Esophagus squamous epithelium (tissue), 5 donors: ENCODE measurements around the gene GALNT2. TPM values are rescaled to one million over a fixed set of nuclear protein-coding genes. Genes with fewer than 3 reads are reported as not detected.

ENCODE experiments used
- DNase-seq: peaks from one replicate; lab custom pipeline; 2025; lab: John Stamatoyannopoulos, UW
- H3K27ac ChIP-seq, 4 donors: fragments of 200-600 bp; sonication (generic); one replicate each; pipeline ENCODE4 v1.5.1; 2016 to 2019; ENCODE audit warnings: mild to moderate bottlenecking in 1 of 4
- H3K27me3 ChIP-seq, 4 donors: fragments of 200-600 bp; sonication (generic); 1 replicate in 3 of 4; 2 replicates in 1 of 4; pipeline versions ENCODE4 v1.5.1 to v1.6.0; 2017 to 2021; ENCODE audit warnings: antibody characterized with exemption in 1 of 4
- H3K36me3 ChIP-seq, 3 donors: fragments of 200-600 bp; sonication (generic); one replicate each; pipeline ENCODE4 v1.5.1; 2016 to 2019
- H3K4me1 ChIP-seq, 3 donors: fragments of 200-600 bp; sonication (generic); one replicate each; pipeline ENCODE4 v1.5.1; 2017 to 2019
- H3K4me3 ChIP-seq, 4 donors: fragments of 200-600 bp; sonication (generic); 1 replicate in 3 of 4; 2 replicates in 1 of 4; pipeline ENCODE4 v1.5.1; 2016 to 2019; ENCODE audit warnings: mild to moderate bottlenecking in 2 of 4, moderate library complexity in 1 of 4
- H3K9me3 ChIP-seq, 3 donors: fragments of 200-600 bp; sonication (generic); one replicate each; pipeline ENCODE4 v1.5.1; 2016 to 2019
- POLR2A ChIP-seq, 4 donors: fragments of 450-650 bp; IDR thresholded peaks; one replicate each; pipeline ENCODE4 v1.6.1; 2017; ENCODE audit warnings: antibody characterized with exemption in 4 of 4, mild to moderate bottlenecking in 4 of 4, moderate library complexity in 3 of 4
- WGBS, 2 donors: methylation state at CpG; one replicate each; pipeline ENCODE4 v1.1.5; 2018; 5-methylcytosine and 5-hydroxymethylcytosine counted together
- intact Hi-C: fragments of 100-400 bp; cut with DNase I; formaldehyde crosslinking; loops from one replicate; pipeline ENCODE4 v1.15.0; 2022
- total RNA-seq, 4 donors: library from RNA; depleted of rRNA; stranded (reverse); fragments of >200 nt; gene quantifications; one replicate each; pipeline ENCODE4 v1.1.0, GENCODE V29; 2016
- TF ChIP-seq, protein P1 (sequence below), 6 experiments: fragments of 450-650 bp in 4 of 6; fragments of 200-600 bp in 2 of 6; sonication (generic) in 2 of 6; IDR thresholded peaks; one replicate each; pipeline ENCODE4 v1.5.1; 2016 to 2019; ENCODE audit warnings: antibody characterized with exemption in 6 of 6, mild to moderate bottlenecking in 4 of 6, moderate library complexity in 4 of 6
- donor health status: DM: yes; HTN: yes; CAD: no.

The GALNT2 gene
- total RNA-seq, 4 donors from 2014 or later = 25.8 to 36.2 (median 31.0) TPM

DNA sequence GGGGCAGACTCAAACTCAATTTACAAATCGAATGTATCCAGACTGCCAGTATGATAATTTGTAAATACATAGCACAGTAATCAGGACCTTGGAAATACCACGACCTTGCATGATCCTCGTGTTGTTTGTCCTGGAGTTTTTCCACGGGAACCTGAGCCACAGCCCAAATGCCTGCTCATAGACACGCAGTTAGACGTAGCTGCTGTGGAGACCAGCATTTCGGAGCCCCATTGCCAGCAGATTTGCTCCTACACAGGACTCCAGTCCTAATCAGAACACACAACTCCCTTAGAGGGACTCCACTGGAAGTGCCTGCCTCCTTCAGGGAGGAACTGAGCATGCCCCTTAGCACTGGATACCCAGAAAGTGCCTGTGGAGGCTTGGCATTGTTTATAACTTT is 163.2 kb downstream of the GALNT2 start:
- no peak for TF ChIP-seq POLR2A (IDR thresholded peaks at IDR 0.05)
- TF ChIP-seq, protein P1, sequence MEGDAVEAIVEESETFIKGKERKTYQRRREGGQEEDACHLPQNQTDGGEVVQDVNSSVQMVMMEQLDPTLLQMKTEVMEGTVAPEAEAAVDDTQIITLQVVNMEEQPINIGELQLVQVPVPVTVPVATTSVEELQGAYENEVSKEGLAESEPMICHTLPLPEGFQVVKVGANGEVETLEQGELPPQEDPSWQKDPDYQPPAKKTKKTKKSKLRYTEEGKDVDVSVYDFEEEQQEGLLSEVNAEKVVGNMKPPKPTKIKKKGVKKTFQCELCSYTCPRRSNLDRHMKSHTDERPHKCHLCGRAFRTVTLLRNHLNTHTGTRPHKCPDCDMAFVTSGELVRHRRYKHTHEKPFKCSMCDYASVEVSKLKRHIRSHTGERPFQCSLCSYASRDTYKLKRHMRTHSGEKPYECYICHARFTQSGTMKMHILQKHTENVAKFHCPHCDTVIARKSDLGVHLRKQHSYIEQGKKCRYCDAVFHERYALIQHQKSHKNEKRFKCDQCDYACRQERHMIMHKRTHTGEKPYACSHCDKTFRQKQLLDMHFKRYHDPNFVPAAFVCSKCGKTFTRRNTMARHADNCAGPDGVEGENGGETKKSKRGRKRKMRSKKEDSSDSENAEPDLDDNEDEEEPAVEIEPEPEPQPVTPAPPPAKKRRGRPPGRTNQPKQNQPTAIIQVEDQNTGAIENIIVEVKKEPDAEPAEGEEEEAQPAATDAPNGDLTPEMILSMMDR (IDR thresholded peaks at IDR 0.05) = no peak
- no peak for DNase-seq
- H3K27me3 ChIP-seq = no peaks in the 10 kb centered on the region
- WGBS, 2 donors = 59 to 86% methylated on average over 6 to 7 of the region's 7 CpGs
- no peak overlapping the region for H3K4me3 ChIP-seq
- no peaks in the 10 kb centered on the region for H3K9me3 ChIP-seq
- H3K36me3 ChIP-seq = peaks cover 0 to 4% (median 0%) of the 10 kb centered on the region in 3 donors
- intact Hi-C loops = no loop called here
- H3K4me1 ChIP-seq = peaks cover 0 to 13% (median 0%) of the 10 kb centered on the region in 3 donors
- H3K27ac ChIP-seq = no peak overlapping the region

DNA sequence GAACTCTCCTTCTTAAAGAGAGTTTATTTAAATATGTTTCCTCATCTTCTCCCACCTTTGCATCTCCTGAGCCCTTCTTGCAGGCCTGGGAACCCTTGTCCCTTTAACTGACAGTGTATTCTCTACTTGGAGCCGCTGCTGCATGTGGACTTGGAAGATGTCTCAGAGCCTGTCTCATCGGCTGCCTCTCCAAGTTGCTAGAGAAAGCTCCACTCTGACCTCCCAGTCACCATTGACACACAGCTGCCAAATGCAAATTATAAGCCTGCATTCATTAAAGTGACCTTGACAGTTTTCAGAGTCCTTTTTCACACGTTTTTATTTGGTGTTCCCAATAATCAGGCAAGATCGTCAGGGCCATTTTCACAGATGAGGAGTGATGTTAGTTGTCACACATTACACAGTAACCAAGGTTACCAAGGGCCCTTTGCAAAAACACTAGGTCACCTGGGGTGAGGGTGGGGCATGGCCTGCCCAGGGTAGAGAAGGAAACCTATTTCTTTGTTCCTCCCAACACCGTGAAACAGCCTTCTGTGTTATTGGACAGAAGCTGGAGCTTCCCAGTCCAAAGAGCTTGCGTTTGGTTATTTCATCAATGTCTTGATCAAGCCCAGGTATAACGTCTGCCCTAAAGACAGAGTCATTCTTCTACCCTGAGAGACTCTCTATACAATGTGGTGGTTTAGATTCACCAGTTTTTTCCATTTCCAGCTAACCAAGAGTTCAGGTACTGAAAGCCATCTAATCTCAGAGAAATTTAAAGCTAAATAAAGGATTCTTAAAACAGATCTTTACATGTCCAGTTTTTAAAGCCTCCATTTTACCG is 164.1 kb downstream of the GALNT2 start:
- WGBS, 2 donors = 76 to 83% methylated on average over 8 of the region's 8 CpGs
- intact Hi-C loops = no loop called here
- TF ChIP-seq POLR2A (IDR thresholded peaks at IDR 0.05) = no peak
- TF ChIP-seq, protein P1 (IDR thresholded peaks at IDR 0.05) = no peak
- Histone ChIP-seq H3K27me3 (no peaks in the 10 kb centered on the region), H3K27ac (no peak overlapping the region), H3K4me1 (peaks cover 0 to 13% (median 0%) of the 10 kb centered on the region in 3 donors), H3K9me3 (no peaks in the 10 kb centered on the region), H3K36me3 (peaks cover 0 to 12% (median 0%) of the 10 kb centered on the region in 3 donors), H3K4me3 (no peak overlapping the region)
- DNase-seq = no peak

DNA sequence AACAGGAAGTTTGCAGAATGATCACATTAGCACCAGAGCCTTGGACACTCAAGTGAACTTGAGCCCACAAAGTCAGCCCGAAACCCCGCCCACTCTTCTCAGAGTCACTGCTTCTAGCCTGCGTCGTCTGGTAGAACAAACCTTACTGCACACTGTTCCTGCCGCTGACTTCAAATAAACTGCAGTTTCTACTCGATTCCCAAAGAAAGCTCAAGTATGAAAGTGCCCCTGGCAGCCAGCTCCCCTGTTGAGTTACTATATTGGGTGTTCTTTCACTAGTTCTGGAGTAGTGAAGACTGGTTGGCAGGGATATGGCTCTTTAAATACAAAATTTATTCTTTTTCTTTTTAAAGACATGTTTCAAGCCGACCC is 164.7 kb downstream of the GALNT2 start:
- no peaks in the 10 kb centered on the region for H3K9me3 ChIP-seq
- no peak for TF ChIP-seq POLR2A (IDR thresholded peaks at IDR 0.05)
- TF ChIP-seq, protein P1 (IDR thresholded peaks at IDR 0.05) = no peak
- intact Hi-C loops = no loop called here
- no peak for DNase-seq
- 71 to 75% methylated on average over 7 of the region's 7 CpGs for WGBS, 2 donors
- H3K36me3 ChIP-seq = peaks cover 0 to 18% (median 0%) of the 10 kb centered on the region in 3 donors
- H3K4me1 ChIP-seq = peaks cover 0 to 13% (median 0%) of the 10 kb centered on the region in 3 donors
- no peak overlapping the region for H3K4me3 ChIP-seq
- H3K27ac ChIP-seq = no peak overlapping the region
- no peaks in the 10 kb centered on the region for H3K27me3 ChIP-seq

DNA sequence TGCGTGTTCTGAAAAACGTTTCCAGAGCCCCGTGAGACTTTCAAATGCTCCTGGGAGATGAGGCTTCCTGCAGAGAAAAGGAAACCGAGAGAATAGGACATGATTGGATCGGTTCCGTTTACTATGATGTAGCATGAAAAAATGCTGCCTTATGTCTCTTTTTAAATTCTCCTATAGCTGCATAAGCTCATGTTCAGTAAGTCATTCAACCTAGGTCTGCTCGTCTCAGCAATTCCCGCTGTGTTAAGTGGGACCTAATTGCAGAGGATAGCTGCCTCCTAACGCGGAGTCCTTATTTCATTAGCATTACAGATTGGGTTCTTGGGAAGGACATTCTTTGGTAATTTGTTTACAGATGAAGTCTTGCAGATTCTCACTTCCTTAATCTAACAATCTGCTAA is 165.3 kb downstream of the GALNT2 start:
- WGBS, 2 donors = 86% methylated on average over 10 of the region's 10 CpGs
- Histone ChIP-seq H3K27ac (no peak overlapping the region), H3K36me3 (peaks cover 0 to 25% (median 0%) of the 10 kb centered on the region in 3 donors), H3K27me3 (no peaks in the 10 kb centered on the region), H3K4me1 (peaks cover 0 to 13% (median 0%) of the 10 kb centered on the region in 3 donors), H3K9me3 (no peaks in the 10 kb centered on the region), H3K4me3 (no peak overlapping the region)
- DNase-seq = no peak
- TF ChIP-seq POLR2A (IDR thresholded peaks at IDR 0.05) = no peak
- TF ChIP-seq, protein P1 (IDR thresholded peaks at IDR 0.05) = no peak
- intact Hi-C loops = no loop called here

DNA sequence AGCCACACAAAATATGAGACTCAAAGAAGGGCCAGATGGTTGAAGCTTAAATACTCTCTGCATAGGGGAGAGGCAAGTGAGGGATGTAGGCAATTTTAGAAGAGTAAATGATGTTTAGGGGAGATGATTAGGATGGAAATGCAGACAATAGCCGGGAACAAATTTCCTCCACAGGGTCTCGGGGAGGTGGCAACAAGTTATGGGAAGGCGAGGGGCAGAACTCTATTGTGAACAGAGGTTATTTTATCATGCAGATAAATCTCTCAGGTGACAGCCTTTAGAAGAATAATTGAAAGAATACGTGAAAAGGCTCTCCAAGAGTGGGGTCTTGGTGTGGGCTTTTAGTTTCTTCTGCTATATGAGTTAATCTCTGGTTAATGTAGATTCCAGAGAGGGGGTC is 166.7 kb downstream of the GALNT2 start:
- H3K9me3 ChIP-seq = no peaks in the 10 kb centered on the region
- H3K36me3 ChIP-seq = peaks cover 0 to 26% (median 0%) of the 10 kb centered on the region in 3 donors
- WGBS, 2 donors = 88 to 89% methylated on average over 4 of the region's 4 CpGs
- no peak for DNase-seq
- peaks cover 0 to 13% (median 0%) of the 10 kb centered on the region in 3 donors for H3K4me1 ChIP-seq
- no peak overlapping the region for H3K27ac ChIP-seq
- intact Hi-C loops = no loop called here
- no peaks in the 10 kb centered on the region for H3K27me3 ChIP-seq
- no peak for TF ChIP-seq POLR2A (IDR thresholded peaks at IDR 0.05)
- TF ChIP-seq, protein P1 (IDR thresholded peaks at IDR 0.05) = no peak
- no peak overlapping the region for H3K4me3 ChIP-seq
